Osteocyte (in vitro differentiated cells): ENCODE data around the gene SPG7. TPM values are rescaled to one million over a fixed set of nuclear protein-coding genes. Genes with fewer than 3 reads are reported as not detected.
"Not testable (repeated sequence)": the region's sequence is repeated elsewhere in the genome, so short reads cannot be mapped to it uniquely, and the experiment has no call there.

Experiments used
- DNase-seq: peaks from one replicate; pipeline ENCODE4 v3.0.0; 2021; ENCODE audit warnings: mixed read lengths; ENCODE audit not compliant: unreplicated experiment; ENCODE audit errors: extremely low spot score
- H3K27ac Mint-ChIP-seq: one replicate; pipeline ENCODE4 v1.8.0; 2021; ENCODE audit warnings: mild to moderate bottlenecking, mixed read lengths; ENCODE audit not compliant: unreplicated experiment
- H3K27me3 Mint-ChIP-seq: one replicate; pipeline ENCODE4 v1.8.0; 2021; ENCODE audit warnings: mixed read lengths; ENCODE audit not compliant: unreplicated experiment
- H3K36me3 Mint-ChIP-seq: one replicate; pipeline ENCODE4 v1.8.0; 2021; ENCODE audit warnings: mixed read lengths; ENCODE audit not compliant: unreplicated experiment
- H3K4me1 Mint-ChIP-seq: one replicate; pipeline ENCODE4 v1.8.0; 2021; ENCODE audit warnings: mixed read lengths; ENCODE audit not compliant: unreplicated experiment
- H3K4me3 Mint-ChIP-seq: one replicate; pipeline ENCODE4 v1.8.0; 2021; ENCODE audit warnings: mild to moderate bottlenecking, moderate library complexity, mixed read lengths; ENCODE audit not compliant: unreplicated experiment
- H3K9me3 Mint-ChIP-seq: one replicate; pipeline ENCODE4 v1.8.0; 2021; ENCODE audit warnings: mixed read lengths; ENCODE audit not compliant: unreplicated experiment
- long read RNA-seq: library from polyadenylated mRNA; unstranded; transcript quantifications from one replicate; pipeline ENCODE4 v2.0.0, GENCODE V29; 2021
- total RNA-seq: library from RNA; stranded (reverse); gene quantifications from 2 replicates; pipeline ENCODE4 v1.2.1, GENCODE V29; 2021
- TF ChIP-seq, protein P1 (sequence below): fragments of 200-600 bp; sonication (generic); IDR thresholded peaks from 2 replicates; pipeline ENCODE4 v1.5.0; 2021; ENCODE audit warnings: antibody characterized with exemption, mild to moderate bottlenecking, moderate library complexity

The SPG7 gene
- 113 and 125 TPM in 2 replicates for total RNA-seq
- long read RNA-seq, full-length matches to known transcripts: 11 of 25 reads
- long read RNA-seq, partial matches to known transcripts: 9 of 25 reads
- long read RNA-seq, other reads (novel, unspliced or antisense): 5 of 25 reads

DNA sequence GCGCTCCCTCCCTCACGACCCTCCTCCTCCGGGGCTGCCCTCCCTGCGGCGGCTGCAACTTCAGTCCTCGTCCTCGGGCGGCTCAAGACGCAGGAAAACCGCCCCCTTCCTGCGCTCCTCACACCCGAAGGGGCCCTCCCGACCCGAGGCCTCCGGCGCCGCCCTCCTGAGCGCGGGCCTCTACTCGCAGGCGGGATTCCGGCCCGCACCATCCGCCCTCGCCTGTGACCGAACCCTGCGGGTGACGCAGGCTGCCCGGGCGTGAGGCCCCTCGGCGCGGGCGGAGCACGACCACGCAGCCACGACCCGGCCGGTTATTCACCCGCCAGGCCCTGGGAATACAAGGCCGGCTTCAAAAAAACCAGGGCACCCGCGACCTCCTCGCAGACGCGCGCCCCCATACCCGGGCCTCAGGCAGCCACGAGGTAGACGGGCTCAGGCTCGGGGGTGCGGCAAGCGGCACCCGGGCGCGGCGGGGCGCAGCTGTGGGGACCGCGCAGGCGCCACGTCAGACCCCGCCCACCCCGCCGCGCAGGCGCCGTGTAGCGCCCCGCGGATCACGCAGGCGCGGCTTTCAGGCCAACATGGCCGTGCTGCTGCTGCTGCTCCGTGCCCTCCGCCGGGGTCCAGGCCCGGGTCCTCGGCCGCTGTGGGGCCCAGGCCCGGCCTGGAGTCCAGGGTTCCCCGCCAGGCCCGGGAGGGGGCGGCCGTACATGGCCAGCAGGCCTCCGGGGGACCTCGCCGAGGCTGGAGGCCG, at the start of gene SPG7:
SPG7 (plus strand) TSS at position 570 of the 757 bp plus-strand sequence; CDS start at position 585, 15 bp downstream.
- no peaks in the 10 kb centered on the region for H3K27me3 Mint-ChIP-seq
- H3K4me1 Mint-ChIP-seq: peaks cover 31% of the 10 kb centered on the region
- TF ChIP-seq, protein P1, sequence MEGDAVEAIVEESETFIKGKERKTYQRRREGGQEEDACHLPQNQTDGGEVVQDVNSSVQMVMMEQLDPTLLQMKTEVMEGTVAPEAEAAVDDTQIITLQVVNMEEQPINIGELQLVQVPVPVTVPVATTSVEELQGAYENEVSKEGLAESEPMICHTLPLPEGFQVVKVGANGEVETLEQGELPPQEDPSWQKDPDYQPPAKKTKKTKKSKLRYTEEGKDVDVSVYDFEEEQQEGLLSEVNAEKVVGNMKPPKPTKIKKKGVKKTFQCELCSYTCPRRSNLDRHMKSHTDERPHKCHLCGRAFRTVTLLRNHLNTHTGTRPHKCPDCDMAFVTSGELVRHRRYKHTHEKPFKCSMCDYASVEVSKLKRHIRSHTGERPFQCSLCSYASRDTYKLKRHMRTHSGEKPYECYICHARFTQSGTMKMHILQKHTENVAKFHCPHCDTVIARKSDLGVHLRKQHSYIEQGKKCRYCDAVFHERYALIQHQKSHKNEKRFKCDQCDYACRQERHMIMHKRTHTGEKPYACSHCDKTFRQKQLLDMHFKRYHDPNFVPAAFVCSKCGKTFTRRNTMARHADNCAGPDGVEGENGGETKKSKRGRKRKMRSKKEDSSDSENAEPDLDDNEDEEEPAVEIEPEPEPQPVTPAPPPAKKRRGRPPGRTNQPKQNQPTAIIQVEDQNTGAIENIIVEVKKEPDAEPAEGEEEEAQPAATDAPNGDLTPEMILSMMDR: no peak
- peak within 1 kb of the TSS; percentile 85 for H3K4me3 Mint-ChIP-seq
- H3K36me3 Mint-ChIP-seq: peaks cover 2% of the 10 kb centered on the region
- no peaks in the 10 kb centered on the region for H3K9me3 Mint-ChIP-seq
- peak; percentile 97 for DNase-seq
- H3K27ac Mint-ChIP-seq: peak within 1 kb of the TSS; percentile 86

DNA sequence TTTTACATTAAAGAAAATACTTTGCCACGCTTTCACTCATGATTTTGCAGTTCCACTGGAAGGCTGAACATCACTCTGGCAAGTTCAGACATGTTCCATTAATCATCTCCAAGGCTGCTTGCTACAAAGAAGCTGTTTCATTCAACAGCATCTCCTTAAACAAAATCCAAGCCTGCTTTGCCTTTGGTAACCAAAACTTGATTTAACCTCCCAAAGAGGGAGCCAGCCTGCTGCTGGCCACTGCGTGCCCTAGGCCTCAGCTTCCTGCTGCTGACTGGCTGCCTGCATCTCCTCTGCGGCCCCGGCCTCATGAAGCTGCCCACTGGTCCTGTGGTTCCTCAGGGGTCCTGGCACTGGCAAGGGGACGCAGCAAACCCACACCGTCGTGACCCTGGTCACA, 49.7 kb upstream of the SPG7 start:
- Mint-ChIP-seq H3K4me1 (peaks cover 51% of the 10 kb centered on the region), H3K36me3 (peaks cover 3% of the 10 kb centered on the region), H3K9me3 (no peaks in the 10 kb centered on the region), H3K4me3 (no peak overlapping the region), H3K27me3 (no peaks in the 10 kb centered on the region), H3K27ac (peak overlapping the region; percentile 78)
- TF ChIP-seq, protein P1: no peak
- no peak for DNase-seq

DNA sequence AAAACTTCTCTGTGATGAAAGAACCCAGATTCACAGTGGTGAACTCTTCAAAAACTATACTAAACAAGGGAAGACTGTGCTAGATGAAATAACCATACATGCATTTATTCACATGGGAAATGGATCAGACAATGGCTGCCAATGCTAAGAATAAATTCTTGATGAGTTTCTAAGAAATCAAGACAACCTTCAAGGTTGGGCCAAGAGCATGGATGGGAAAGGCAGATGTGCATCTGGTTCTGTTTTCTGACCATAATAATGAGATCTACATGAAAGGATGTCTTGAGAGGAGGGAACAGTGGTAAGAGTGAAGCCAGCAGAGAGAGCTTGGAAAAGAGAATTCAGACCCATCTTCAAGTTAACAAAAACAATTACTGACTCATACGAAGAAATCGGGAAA, 49.2 kb upstream of the SPG7 start:
- Mint-ChIP-seq H3K27me3 (no peaks in the 10 kb centered on the region), H3K4me1 (peaks cover 47% of the 10 kb centered on the region), H3K4me3 (no peak overlapping the region), H3K27ac (peak overlapping the region; percentile 78), H3K36me3 (peaks cover 3% of the 10 kb centered on the region), H3K9me3 (no peaks in the 10 kb centered on the region)
- TF ChIP-seq, protein P1: no peak
- DNase-seq: no peak

DNA sequence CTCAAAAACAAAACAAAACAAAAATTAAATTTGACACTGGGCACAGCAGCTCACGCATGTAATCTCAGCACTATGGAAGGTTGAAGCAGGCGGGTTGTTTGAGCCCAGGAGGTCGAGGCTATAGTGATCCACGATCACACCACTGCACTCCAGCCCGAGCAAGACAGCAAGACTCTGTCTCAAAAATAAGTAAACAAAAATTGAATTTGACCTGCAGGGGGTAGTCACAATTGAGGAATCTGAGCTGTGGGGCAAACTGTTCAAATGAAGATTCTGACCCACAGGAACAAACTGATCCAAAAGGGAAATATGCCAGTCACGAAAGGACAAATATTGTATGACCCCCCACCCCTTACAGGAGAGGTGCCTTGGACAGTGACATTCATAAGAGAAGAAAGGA, 47.6 kb upstream of the SPG7 start:
- Mint-ChIP-seq H3K4me3 (no peak overlapping the region), H3K27ac (no peak overlapping the region), H3K4me1 (peaks cover 52% of the 10 kb centered on the region), H3K27me3 (no peaks in the 10 kb centered on the region), H3K36me3 (no peaks in the 10 kb centered on the region), H3K9me3 (no peaks in the 10 kb centered on the region)
- TF ChIP-seq, protein P1: no peak
- no peak for DNase-seq

DNA sequence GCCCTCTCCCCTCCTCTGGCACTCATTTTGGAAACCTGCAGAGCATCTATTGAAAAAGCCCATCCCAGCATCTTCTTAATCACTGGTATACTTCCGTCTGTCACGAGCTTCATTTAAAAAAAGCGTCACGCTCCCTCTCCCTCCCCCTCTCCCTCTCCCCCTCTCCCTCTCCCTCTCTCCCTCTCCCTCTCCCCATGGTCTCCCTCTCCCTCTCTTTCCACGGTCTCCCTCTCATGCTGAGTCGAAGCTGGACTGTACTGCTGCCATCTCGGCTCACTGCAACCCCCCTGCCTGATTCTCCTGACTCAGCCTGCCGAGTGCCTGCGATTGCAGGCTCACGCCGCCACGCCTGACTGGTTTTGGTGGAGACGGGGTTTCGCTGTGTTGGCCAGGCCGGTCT, 46.3 kb upstream of the SPG7 start:
- DNase-seq, H3K36me3 Mint-ChIP-seq, H3K27ac Mint-ChIP-seq, H3K9me3 Mint-ChIP-seq, H3K27me3 Mint-ChIP-seq, H3K4me3 Mint-ChIP-seq: not testable (repeated sequence)
- peaks cover 55% of the 10 kb centered on the region for H3K4me1 Mint-ChIP-seq

DNA sequence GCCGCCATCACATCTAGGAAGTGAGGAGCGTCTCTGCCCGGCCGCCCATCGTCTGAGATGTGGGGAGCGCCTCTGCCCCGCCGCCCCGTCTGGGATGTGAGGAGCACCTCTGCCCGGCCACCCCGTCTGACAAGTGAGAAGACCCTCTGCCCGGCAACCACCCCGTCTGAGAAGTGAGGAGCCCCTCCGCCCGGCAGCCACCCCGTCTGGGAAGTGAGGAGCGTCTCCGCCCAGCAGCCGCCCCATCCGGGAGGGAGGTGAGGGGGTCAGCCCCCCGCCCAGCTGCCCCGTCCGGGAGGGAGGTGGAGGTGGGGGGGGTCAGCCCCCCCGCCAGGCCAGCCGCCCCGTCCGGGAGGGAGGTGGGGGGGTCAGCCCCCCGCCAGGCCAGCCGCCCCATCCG, 45.6 kb upstream of the SPG7 start:
- H3K4me3 Mint-ChIP-seq, H3K9me3 Mint-ChIP-seq, H3K27me3 Mint-ChIP-seq, H3K36me3 Mint-ChIP-seq, H3K27ac Mint-ChIP-seq, DNase-seq: not testable (repeated sequence)
- peaks cover 52% of the 10 kb centered on the region for H3K4me1 Mint-ChIP-seq

DNA sequence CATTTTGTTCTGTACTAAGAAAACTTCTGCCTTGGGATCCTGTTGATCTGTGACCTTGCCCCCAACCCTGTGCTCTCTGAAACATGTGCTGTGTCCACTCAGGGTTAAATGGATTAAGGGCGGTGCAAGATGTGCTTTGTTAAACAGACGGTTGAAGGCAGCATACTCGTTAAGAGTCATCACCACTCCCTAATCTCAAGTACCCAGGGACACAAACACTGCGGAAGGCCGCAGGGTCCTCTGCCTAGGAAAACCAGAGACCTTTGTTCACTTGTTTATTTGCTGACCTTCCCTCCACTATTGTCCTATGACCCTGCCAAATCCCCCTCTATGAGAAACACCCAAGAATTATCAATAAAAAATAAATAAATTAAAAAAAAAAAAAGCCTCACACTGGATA, 44.9 kb upstream of the SPG7 start:
- DNase-seq, H3K36me3 Mint-ChIP-seq, H3K27ac Mint-ChIP-seq, H3K4me3 Mint-ChIP-seq, H3K27me3 Mint-ChIP-seq, H3K9me3 Mint-ChIP-seq: not testable (repeated sequence)
- H3K4me1 Mint-ChIP-seq: peaks cover 46% of the 10 kb centered on the region
